Spleen (tissue), 11 donors: Measurements from ENCODE around the gene SLC35E2B. TPM values are rescaled to one million over a fixed set of nuclear protein-coding genes. Genes with fewer than 3 reads are reported as not detected.
A peak's percentile ranks its signal among the peaks of the same experiment; 100 is the strongest.
"Not testable (repeated sequence)": the region's sequence is repeated elsewhere in the genome, so short reads cannot be mapped to it uniquely, and the experiment has no call there.

ENCODE experiments used
- DNase-seq: peaks from one replicate; pipeline ENCODE4 v3.0.0-alpha.2; 2020
- H3K27ac ChIP-seq, 8 donors: fragments of 200-600 bp; sonication (generic) in 7 of 8; 1 replicate in 4 of 8; 2 replicates in 4 of 8; pipeline versions ENCODE4 v1.5.0 to v1.8.0; 2016 to 2021; ENCODE audit warnings: inconsistent platforms in 4 of 8, mild to moderate bottlenecking in 4 of 8, moderate library complexity in 1 of 8
- H3K27me3 ChIP-seq, 7 donors: fragments of 200-600 bp; sonication (generic) in 6 of 7; replicated peaks in 1 of 7; 1 replicate in 4 of 7; 2 replicates in 3 of 7; pipeline versions ENCODE4 v1.5.0 to v1.8.0; 2016 to 2021; ENCODE audit warnings: inconsistent platforms in 3 of 7, mild to moderate bottlenecking in 1 of 7
- H3K36me3 ChIP-seq, 6 donors: fragments of 200-600 bp; sonication (generic) in 5 of 6; 1 replicate in 4 of 6; 2 replicates in 2 of 6; pipeline versions ENCODE4 v1.5.0 to v1.8.0; 2016 to 2021; ENCODE audit warnings: inconsistent platforms in 2 of 6
- H3K4me1 ChIP-seq, 6 donors: fragments of 200-600 bp; sonication (generic) in 5 of 6; 1 replicate in 3 of 6; 2 replicates in 3 of 6; pipeline versions ENCODE4 v1.5.0 to v1.8.0; 2016 to 2021; ENCODE audit warnings: inconsistent platforms in 3 of 6
- H3K4me3 ChIP-seq, 8 donors: fragments of 200-600 bp; sonication (generic) in 7 of 8; 1 replicate in 4 of 8; 2 replicates in 4 of 8; pipeline versions ENCODE4 v1.5.0 to v1.8.0; 2016 to 2021; ENCODE audit warnings: inconsistent platforms in 4 of 8, mild to moderate bottlenecking in 4 of 8, moderate library complexity in 2 of 8
- H3K9me3 ChIP-seq, 8 donors: fragments of 200-600 bp; sonication (generic) in 7 of 8; 1 replicate in 4 of 8; 2 replicates in 4 of 8; pipeline versions ENCODE4 v1.5.0 to v1.8.0; 2016 to 2021; ENCODE audit warnings: inconsistent platforms in 4 of 8
- CTCF ChIP-seq, 11 experiments: fragments of 200-600 bp in 7 of 11; fragments of 450-650 bp in 4 of 11; sonication (generic) in 4 of 11; IDR thresholded peaks in 8 of 11; conservative IDR thresholded peaks in 3 of 11; 1 replicate in 7 of 11; 2 replicates in 4 of 11; pipeline versions ENCODE4 v1.4.0 to v1.8.0; 2016 to 2021; ENCODE audit warnings: antibody characterized with exemption in 11 of 11, inconsistent platforms in 4 of 11, mild to moderate bottlenecking in 1 of 11
- POLR2A ChIP-seq, 3 donors: fragments of 450-650 bp; IDR thresholded peaks; one replicate each; pipeline ENCODE4 v1.5.1; 2017; ENCODE audit warnings: antibody characterized with exemption in 3 of 3, mild to moderate bottlenecking in 1 of 3
- POLR2AphosphoS5 ChIP-seq, 3 donors: sonication (generic); formaldehyde crosslinking; IDR thresholded peaks; one replicate each; pipeline ENCODE4 v1.5.1; 2017; ENCODE audit warnings: antibody characterized with exemption in 3 of 3
- WGBS, 5 donors: extraction: QIAGEN DNeasy Blood & Tissue Kit in 3 of 5; methylation state at CpG; one replicate each; pipeline versions ENCODE4 v1.1.5 to v1.1.7; 2013 to 2018; 5-methylcytosine and 5-hydroxymethylcytosine counted together
- intact Hi-C: fragments of 100-400 bp; cut with DNase I; formaldehyde crosslinking; loops from one replicate; pipeline ENCODE4 v1.15.0; 2023; ENCODE audit warnings: low total_unique reads
- polyA plus RNA-seq, 3 donors: library from polyadenylated mRNA; stranded (reverse); fragments of 200-250 nt; gene quantifications; one replicate each; pipeline ENCODE4 v1.2.1, GENCODE V29; 2013
- total RNA-seq, 7 donors: library from RNA; depleted of rRNA in 3 of 7; stranded (reverse); fragments of >200 nt in 3 of 7; fragmentation: NEBNext Ultra II Directional in 4 of 7; extraction: Animal tissue kit (Norgen Biotek cat#: 25700) in 4 of 7; gene quantifications; one replicate each; pipeline versions ENCODE4 v1.1.0 to v1.2.1, GENCODE V29; 2016 to 2021
- donor health status: healthy with polysubstance abuse.
- donor health status: DM: no; HTN: no; CAD: no; lungs with moderate emphysema.
- donor health status: DM: no; HTN: no; CAD: no.
- donor health status: Bipolar disorder and iron deficiency.
- donor health status: healthy.
- donor health status: DM: no; HTN: no; CAD: no.
- donor health status: DM: yes; HTN: yes; CAD: no.

The SLC35E2B gene
- total and polyA plus RNA-seq, 10 donors = 18.3 to 105 (median 55.3) TPM

GRCh38 chr1:1730870-1731269, 38.3 kb upstream of the SLC35E2B start:
- intact Hi-C loops = no loop called here
- Histone ChIP-seq H3K27me3 (no peaks in the 10 kb centered on the region), H3K4me3 (no peak overlapping the region), H3K27ac (no peak overlapping the region), H3K9me3 (no peaks in the 10 kb centered on the region), H3K4me1 (peaks cover 0 to 15% (median 7%) of the 10 kb centered on the region in 6 donors), H3K36me3 (peaks cover 0 to 82% (median 35%) of the 10 kb centered on the region in 6 donors)
- TF ChIP-seq POLR2AphosphoS5 (IDR thresholded peaks at IDR 0.05) (no peak), CTCF (IDR thresholded peaks at IDR 0.05 in 8 of 11, conservative IDR thresholded peaks at IDR 0.05 in 3 of 11) (no peak), POLR2A (IDR thresholded peaks at IDR 0.05) (no peak)
- WGBS, 5 donors = 95 to 98% (median 97%) methylated on average over 14 to 17 of the region's 17 CpGs
- DNase-seq = no peak

- intact Hi-C loops, H3K4me3 ChIP-seq, DNase-seq, H3K27me3 ChIP-seq, H3K27ac ChIP-seq, H3K9me3 ChIP-seq: not testable (repeated sequence)
- Histone ChIP-seq H3K36me3 (peaks cover 0 to 78% (median 34%) of the 10 kb centered on the region in 6 donors), H3K4me1 (peaks cover 0 to 15% (median 7%) of the 10 kb centered on the region in 6 donors)
- WGBS, 5 donors = 96 to 100% methylated on average over 3 to 10 of the region's 13 CpGs; no CpG with 5 or more reads in 3 of the 5 donors
These were observed 37.6 kb upstream of the SLC35E2B start for GRCh38 chr1:1730230-1730629.

- intact Hi-C loops = loop anchor here (10.0 kb wide), 1 partner anchor 64 kb away; no protein-coding TSS in a partner anchor
- H3K27ac ChIP-seq = peak overlapping the region in 4 of 8 donors; percentile 48 to 75 (median 74)
- H3K9me3 ChIP-seq, DNase-seq, H3K27me3 ChIP-seq, H3K4me3 ChIP-seq: not testable (repeated sequence)
- H3K36me3 ChIP-seq = peaks cover 0 to 70% (median 32%) of the 10 kb centered on the region in 6 donors
- 85 to 98% (median 92%) methylated on average over 10 to 17 of the region's 18 CpGs for WGBS, 5 donors
- H3K4me1 ChIP-seq = peaks cover 0 to 19% (median 7%) of the 10 kb centered on the region in 6 donors
These were observed 36.7 kb upstream of the SLC35E2B start for GRCh38 chr1:1729116-1729816.

- Histone ChIP-seq H3K27ac (peak overlapping the region in 6 of 8 donors; percentile 22 to 75 (median 60)), H3K4me1 (peaks cover 0 to 19% (median 7%) of the 10 kb centered on the region in 6 donors), H3K36me3 (peaks cover 0 to 62% (median 28%) of the 10 kb centered on the region in 6 donors)
- WGBS, 5 donors = 54 to 62% (median 58%) methylated on average over 9 to 14 of the region's 14 CpGs
- H3K4me3 ChIP-seq, H3K9me3 ChIP-seq, DNase-seq, H3K27me3 ChIP-seq: not testable (repeated sequence)
- intact Hi-C loops = loop anchor here (10.0 kb wide), 1 partner anchor 64 kb away; no protein-coding TSS in a partner anchor
These were observed 35.9 kb upstream of the SLC35E2B start for GRCh38 chr1:1728308-1729005.

GRCh38 chr1:1727131-1727651, 34.6 kb upstream of the SLC35E2B start:
- not testable (repeated sequence) for H3K27ac ChIP-seq, H3K4me3 ChIP-seq, DNase-seq, H3K9me3 ChIP-seq, H3K27me3 ChIP-seq
- H3K4me1 ChIP-seq = peaks cover 0 to 19% (median 7%) of the 10 kb centered on the region in 6 donors
- H3K36me3 ChIP-seq = peaks cover 0 to 49% (median 18%) of the 10 kb centered on the region in 6 donors
- intact Hi-C loops = loop anchor here (10.0 kb wide), 1 partner anchor 62 kb away; no protein-coding TSS in a partner anchor
- WGBS, 5 donors = 87 to 93% (median 91%) methylated on average over 8 to 11 of the region's 12 CpGs

- H3K9me3 ChIP-seq, H3K27ac ChIP-seq, H3K4me3 ChIP-seq, H3K27me3 ChIP-seq, DNase-seq: not testable (repeated sequence)
- peaks cover 2 to 25% (median 12%) of the 10 kb centered on the region in 6 donors for H3K4me1 ChIP-seq
- 93 to 99% (median 96%) methylated on average over 16 to 17 of the region's 17 CpGs for WGBS, 5 donors
- peaks cover 0 to 48% (median 14%) of the 10 kb centered on the region in 6 donors for H3K36me3 ChIP-seq
- intact Hi-C loops = loop anchor here (10.0 kb wide), 1 partner anchor 61 kb away; no protein-coding TSS in a partner anchor
These were observed 33.5 kb upstream of the SLC35E2B start for GRCh38 chr1:1726088-1726487.
